ENCODE measurements around the gene CFAP157.

GRCh38 chr9:127734247-127734746 is 27.5 kb downstream of the CFAP157 start:
- TF ChIP-seq CTCF (IDR thresholded peaks at IDR 0.05) (no peak), POLR2A (IDR thresholded peaks at IDR 0.05) (no peak)
